ENCODE data around the gene EFEMP1. TPM values are rescaled to one million over a fixed set of nuclear protein-coding genes. Genes with fewer than 3 reads are reported as not detected.

EFEMP1 gene
- total and polyA plus RNA-seq, 2 of the 13 experiments (the other 11 are each of a cell fraction or from before 2014, with no cell fraction given): not detected

DNA sequence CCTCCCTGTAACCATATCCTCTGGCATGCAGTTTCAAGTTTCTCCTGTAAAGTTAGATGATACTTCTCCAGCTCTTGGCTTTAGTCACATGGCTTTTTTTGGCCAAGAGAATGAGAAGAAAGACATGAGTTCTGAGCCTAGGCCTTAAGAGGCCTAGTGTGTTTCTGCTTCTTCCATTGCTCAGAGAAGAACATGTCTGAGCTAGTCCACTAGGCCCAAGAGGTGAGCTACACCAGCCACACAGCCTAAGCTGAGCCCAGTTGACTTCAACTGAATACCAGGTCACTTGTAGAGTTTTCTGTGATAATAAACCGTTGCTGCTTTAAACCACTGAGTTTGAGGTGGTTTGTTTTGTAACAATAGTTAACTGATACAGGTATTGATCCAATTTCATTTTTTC lies 19.9 kb upstream of the EFEMP1 start:
- Histone ChIP-seq H3K27ac (ENCODE audit: extremely low read length, insufficient read depth, low read length) (no peak overlapping the region), H3K79me2 (ENCODE audit: insufficient read depth, low read length) (no peaks in the 10 kb centered on the region), H3K4me2 (ENCODE audit: low read depth, low read length) (no peak overlapping the region), H3K27me3 (ENCODE audit: control insufficient read depth in 1 of 2, insufficient read depth in 2 of 2, low read length in 2 of 2) (no peaks in the 10 kb centered on the region), H3K4me1 (ENCODE audit: insufficient read depth, low read length) (no peaks in the 10 kb centered on the region), H3K9me3 (ENCODE audit: low read length) (no peaks in the 10 kb centered on the region), H3K4me3 (replicated peaks in 1 of 3; ENCODE audit: insufficient read depth in 1 of 3, low read depth in 2 of 3, low read length in 3 of 3) (no peak overlapping the region), H3K9ac (ENCODE audit: insufficient read depth, low read depth, low read length) (no peak overlapping the region), H4K20me1 (ENCODE audit: insufficient read depth, low read length) (no peaks in the 10 kb centered on the region), H2AFZ (ENCODE audit: low read length) (no peak overlapping the region), H3K36me3 (replicated peaks in 1 of 2; ENCODE audit: control insufficient read depth in 1 of 2, insufficient read depth in 2 of 2, low read length in 2 of 2) (no peaks in the 10 kb centered on the region)
- FAIRE-seq (no peak), DNase-seq (ENCODE audit: low spot score) (no peak), ATAC-seq (no peak)
- CTCF ChIA-PET (ENCODE audit: low intra/inter-chr PET ratio, low total read pairs): no interaction called here
- POLR2A ChIA-PET: no interaction called here
- WGBS (ENCODE audit: low lambda C conversion rate): 12% methylated on average over 1 of the region's 1 CpG
- BruUV-seq (replicated peaks): no TSS peak
- intact Hi-C loops (cut with micrococcal nuclease; ENCODE audit: unreplicated experiment): no loop called here
- in situ Hi-C loops (cut with HindIII; ENCODE audit: extremely low pct_ligation_motif_present, low pct_unique_long_range_greater_than_20kb): no loop called here
- no peak for TF ChIP-seq ZMAT3 (CRISPR knock-in tag; conservative IDR thresholded peaks at IDR 0.05)

DNA sequence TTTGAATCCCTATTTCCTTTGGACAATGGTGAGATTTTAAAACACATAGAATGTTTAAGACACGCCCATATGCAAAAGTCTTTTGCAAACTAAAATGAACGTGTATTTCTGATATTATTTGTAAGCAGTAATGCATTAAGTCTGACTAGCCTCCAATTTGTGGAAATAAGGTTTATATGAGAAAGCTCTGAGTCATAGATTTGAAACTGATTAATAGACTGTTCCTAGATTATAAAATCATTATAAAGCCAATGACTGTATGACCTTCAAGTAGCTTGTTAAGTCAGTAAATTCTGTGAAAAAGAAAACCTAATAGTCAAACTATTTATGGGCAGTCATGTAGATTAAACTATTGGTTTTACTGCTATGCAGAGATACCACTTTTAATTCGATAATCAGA lies 12.8 kb upstream of the EFEMP1 start:
- WGBS (ENCODE audit: low lambda C conversion rate): 1% methylated on average over 3 of the region's 3 CpGs
- H3K4me3 ChIP-seq (replicated peaks in 1 of 3; ENCODE audit: insufficient read depth in 1 of 3, low read depth in 2 of 3, low read length in 3 of 3): no peak overlapping the region
- POLR2A ChIA-PET: no interaction called here
- no peak for ATAC-seq
- FAIRE-seq: no peak
- H3K27me3 ChIP-seq (ENCODE audit: control insufficient read depth in 1 of 2, insufficient read depth in 2 of 2, low read length in 2 of 2): no peaks in the 10 kb centered on the region
- no peak overlapping the region for H2AFZ ChIP-seq (ENCODE audit: low read length)
- intact Hi-C loops (cut with micrococcal nuclease; ENCODE audit: unreplicated experiment): no loop called here
- no peak overlapping the region for H3K4me2 ChIP-seq (ENCODE audit: low read depth, low read length)
- no peak overlapping the region for H3K9ac ChIP-seq (ENCODE audit: insufficient read depth, low read depth, low read length)
- CTCF ChIA-PET (ENCODE audit: low intra/inter-chr PET ratio, low total read pairs): no interaction called here
- in situ Hi-C loops (cut with HindIII; ENCODE audit: extremely low pct_ligation_motif_present, low pct_unique_long_range_greater_than_20kb): no loop called here
- no peaks in the 10 kb centered on the region for H3K79me2 ChIP-seq (ENCODE audit: insufficient read depth, low read length)
- H3K27ac ChIP-seq (ENCODE audit: extremely low read length, insufficient read depth, low read length): no peak overlapping the region
- no peaks in the 10 kb centered on the region for H3K9me3 ChIP-seq (ENCODE audit: low read length)
- DNase-seq (ENCODE audit: low spot score): no peak
- BruUV-seq (replicated peaks): no TSS peak
- no peaks in the 10 kb centered on the region for H3K4me1 ChIP-seq (ENCODE audit: insufficient read depth, low read length)
- no peaks in the 10 kb centered on the region for H4K20me1 ChIP-seq (ENCODE audit: insufficient read depth, low read length)
- H3K36me3 ChIP-seq (replicated peaks in 1 of 2; ENCODE audit: control insufficient read depth in 1 of 2, insufficient read depth in 2 of 2, low read length in 2 of 2): no peaks in the 10 kb centered on the region
- TF ChIP-seq BCLAF1 (IDR thresholded peaks at IDR 0.05): no peak
- TF ChIP-seq MAFK (conservative IDR thresholded peaks at IDR 0.05 in 1 of 2, IDR thresholded peaks at IDR 0.05 in 1 of 2; ENCODE audit: low read length in 2 of 2): no peak
- TF ChIP-seq, protein P1, sequence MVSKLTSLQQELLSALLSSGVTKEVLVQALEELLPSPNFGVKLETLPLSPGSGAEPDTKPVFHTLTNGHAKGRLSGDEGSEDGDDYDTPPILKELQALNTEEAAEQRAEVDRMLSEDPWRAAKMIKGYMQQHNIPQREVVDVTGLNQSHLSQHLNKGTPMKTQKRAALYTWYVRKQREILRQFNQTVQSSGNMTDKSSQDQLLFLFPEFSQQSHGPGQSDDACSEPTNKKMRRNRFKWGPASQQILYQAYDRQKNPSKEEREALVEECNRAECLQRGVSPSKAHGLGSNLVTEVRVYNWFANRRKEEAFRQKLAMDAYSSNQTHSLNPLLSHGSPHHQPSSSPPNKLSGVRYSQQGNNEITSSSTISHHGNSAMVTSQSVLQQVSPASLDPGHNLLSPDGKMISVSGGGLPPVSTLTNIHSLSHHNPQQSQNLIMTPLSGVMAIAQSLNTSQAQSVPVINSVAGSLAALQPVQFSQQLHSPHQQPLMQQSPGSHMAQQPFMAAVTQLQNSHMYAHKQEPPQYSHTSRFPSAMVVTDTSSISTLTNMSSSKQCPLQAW (CRISPR knock-in tag; IDR thresholded peaks at IDR 0.05): no peak
- TF ChIP-seq CCDC6 (CRISPR knock-in tag; IDR thresholded peaks at IDR 0.05): no peak
- TF ChIP-seq, protein P2, sequence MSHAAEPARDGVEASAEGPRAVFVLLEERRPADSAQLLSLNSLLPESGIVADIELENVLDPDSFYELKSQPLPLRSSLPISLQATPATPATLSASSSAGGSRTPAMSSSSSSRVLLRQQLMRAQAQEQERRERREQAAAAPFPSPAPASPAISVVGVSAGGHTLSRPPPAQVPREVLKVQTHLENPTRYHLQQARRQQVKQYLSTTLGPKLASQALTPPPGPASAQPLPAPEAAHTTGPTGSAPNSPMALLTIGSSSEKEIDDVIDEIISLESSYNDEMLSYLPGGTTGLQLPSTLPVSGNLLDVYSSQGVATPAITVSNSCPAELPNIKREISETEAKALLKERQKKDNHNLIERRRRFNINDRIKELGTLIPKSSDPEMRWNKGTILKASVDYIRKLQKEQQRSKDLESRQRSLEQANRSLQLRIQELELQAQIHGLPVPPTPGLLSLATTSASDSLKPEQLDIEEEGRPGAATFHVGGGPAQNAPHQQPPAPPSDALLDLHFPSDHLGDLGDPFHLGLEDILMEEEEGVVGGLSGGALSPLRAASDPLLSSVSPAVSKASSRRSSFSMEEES (CRISPR knock-in tag; IDR thresholded peaks at IDR 0.05): no peak
- no peak for TF ChIP-seq ZNF501 (CRISPR knock-in tag; IDR thresholded peaks at IDR 0.05)
